Measurements from ENCODE around the gene FAM229B.
"Not testable (repeated sequence)": the region's sequence is repeated elsewhere in the genome, so short reads cannot be mapped to it uniquely, and the experiment has no call there.

FAM229B gene

GRCh38 chr6:112043032-112044007, 44.1 kb upstream of the FAM229B start:
- TF ChIP-seq ZFX (IDR thresholded peaks at IDR 0.05): no peak
- TF ChIP-seq CTCF (conservative IDR thresholded peaks at IDR 0.05): peak; percentile 94
- peak overlapping the region; percentile 29; the same call in 1 of the 2 replicates for H3K27ac ChIP-seq

GRCh38 chr6:112044196-112044595, 43.2 kb upstream of the FAM229B start:
- no peak for TF ChIP-seq CTCF (conservative IDR thresholded peaks at IDR 0.05)
- H3K27ac ChIP-seq: no peak overlapping the region

- TF ChIP-seq ZFX (IDR thresholded peaks at IDR 0.05) (no peak), CTCF (conservative IDR thresholded peaks at IDR 0.05) (no peak)
- H3K27ac ChIP-seq: no peak overlapping the region
Observed at GRCh38 chr6:112044856-112045255, 42.5 kb upstream of the FAM229B start.

- H3K27ac ChIP-seq: not testable (repeated sequence)
Observed at GRCh38 chr6:112047523-112047922, 39.9 kb upstream of the FAM229B start.

- H3K27ac ChIP-seq: no peak overlapping the region
Observed at GRCh38 chr6:112049026-112049799, 38.2 kb upstream of the FAM229B start.

GRCh38 chr6:112049996-112050395, 37.4 kb upstream of the FAM229B start:
- TF ChIP-seq CTCF (conservative IDR thresholded peaks at IDR 0.05): no peak
- no peak for TF ChIP-seq ZFX (IDR thresholded peaks at IDR 0.05)
- H3K27ac ChIP-seq: no peak overlapping the region

More at GRCh38 chr6:112049026-112049799, 38.2 kb upstream of the FAM229B start:
- TF ChIP-seq ZFX (IDR thresholded peaks at IDR 0.05) (no peak), CTCF (conservative IDR thresholded peaks at IDR 0.05) (no peak)

- TF ChIP-seq ZFX (IDR thresholded peaks at IDR 0.05) (no peak), CTCF (conservative IDR thresholded peaks at IDR 0.05) (no peak)
- H3K27ac ChIP-seq: no peak overlapping the region
Observed at GRCh38 chr6:112050429-112050828, 37.0 kb upstream of the FAM229B start.

- not testable (repeated sequence) for H3K27ac ChIP-seq
Observed at GRCh38 chr6:112051251-112051740, 36.1 kb upstream of the FAM229B start.

All from C4-2B (cell line).